ENCODE measurements around the gene DOCK1. TPM values are rescaled to one million over a fixed set of nuclear protein-coding genes. Genes with fewer than 3 reads are reported as not detected.

DOCK1 gene
- total RNA-seq, 1 donor from 2014 or later, result 69.3 TPM

DNA sequence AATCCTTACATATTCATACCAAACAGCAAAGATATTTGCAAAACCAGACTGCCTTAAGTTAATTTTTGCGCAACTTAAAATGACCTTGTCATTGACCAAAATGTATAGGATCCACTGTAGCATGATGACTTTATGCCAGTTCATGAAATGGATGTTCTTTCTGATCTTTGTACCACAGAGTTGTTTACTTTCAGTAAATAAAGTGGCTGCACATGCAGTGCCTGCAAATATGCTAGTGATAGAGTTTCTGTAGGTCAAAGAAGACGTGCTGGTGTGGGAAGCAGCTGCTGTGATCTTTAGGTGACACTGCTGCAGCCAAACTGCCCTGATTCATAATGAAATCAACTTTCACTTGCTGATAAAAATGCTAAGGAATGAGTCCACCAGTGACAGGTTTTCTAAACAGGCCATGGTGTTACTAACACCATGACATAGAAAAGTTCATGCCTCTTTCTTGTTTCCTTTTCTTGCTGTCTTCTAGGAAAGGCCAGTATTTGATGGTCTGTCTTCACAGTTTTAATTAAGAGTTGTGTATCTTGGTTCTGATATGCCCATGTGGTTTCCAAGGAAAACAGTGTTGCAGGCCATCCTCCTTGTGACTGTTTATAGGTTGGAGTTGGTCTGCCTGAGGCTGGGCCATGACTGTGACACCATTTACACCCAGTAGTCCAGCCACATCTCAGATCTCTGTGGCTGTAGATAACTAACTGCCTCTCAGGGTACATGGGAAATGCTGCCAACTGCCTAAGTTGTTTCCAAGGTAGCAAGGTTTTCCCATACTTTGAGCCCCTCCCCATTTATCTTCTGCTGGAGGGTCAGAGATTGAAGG, 228.7 kb downstream of the DOCK1 start:
- no peak for DNase-seq (ENCODE audit: low read depth in 2 of 2)

DNA sequence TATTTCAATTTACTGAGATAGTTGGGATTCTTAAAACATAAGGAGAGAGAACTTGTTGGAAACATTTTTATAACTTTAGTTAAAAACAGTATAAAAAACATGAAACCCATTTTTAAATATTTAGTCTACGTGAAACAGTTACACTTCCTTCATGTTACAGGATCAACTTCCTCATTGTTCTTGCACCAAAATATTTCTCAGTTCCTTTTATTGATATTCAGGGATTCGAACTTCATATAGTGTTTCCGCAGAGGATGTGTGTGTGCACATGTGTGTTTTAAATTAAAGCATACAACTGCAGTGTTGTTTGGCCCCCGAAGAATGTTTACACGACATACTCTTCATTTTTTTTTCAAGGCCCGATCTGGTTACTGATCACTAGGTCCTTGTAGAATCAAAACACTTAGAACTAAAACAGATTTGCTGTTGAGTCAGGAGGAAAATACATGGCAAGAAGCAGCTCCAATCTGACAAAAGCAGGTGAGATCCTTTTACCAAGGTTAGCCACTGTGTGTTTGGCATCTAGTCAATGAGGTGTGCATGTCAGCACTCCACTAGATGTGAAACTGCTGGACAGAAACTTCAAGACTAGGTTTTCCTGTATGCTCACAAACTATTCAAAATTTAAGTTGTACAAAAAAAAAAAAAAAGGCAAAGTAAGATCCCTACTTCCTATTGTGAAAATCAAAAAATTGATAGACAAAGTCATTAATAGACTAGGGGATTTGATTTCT, 230.8 kb downstream of the DOCK1 start:
- no peak for DNase-seq (ENCODE audit: low read depth in 2 of 2)

DNA sequence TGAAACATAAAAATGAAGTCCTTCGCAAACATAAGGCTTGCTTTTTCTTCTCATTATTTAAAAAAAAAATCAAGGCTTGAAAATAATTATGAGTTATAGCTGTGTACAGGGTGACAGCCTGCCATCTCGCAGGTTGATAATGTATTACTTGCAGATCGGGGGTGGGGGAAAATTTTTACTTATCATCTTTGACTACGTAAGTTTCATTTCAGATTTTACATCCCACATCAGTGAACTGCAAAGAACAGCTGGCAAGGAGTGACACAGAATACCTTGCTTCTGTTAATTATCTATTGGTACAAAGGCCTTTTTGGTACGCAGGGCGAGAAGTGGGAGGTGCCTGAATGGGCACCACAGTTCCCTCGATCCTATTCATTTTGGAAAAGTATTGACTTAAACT, 232.2 kb downstream of the DOCK1 start:
- DNase-seq (ENCODE audit: low read depth in 2 of 2), result no peak

GRCh38 chr10:127142136-127142535, 236.9 kb downstream of the DOCK1 start:
- no peak for DNase-seq (ENCODE audit: low read depth in 2 of 2)

- no peak for DNase-seq (ENCODE audit: low read depth in 2 of 2)
Observed at GRCh38 chr10:127142856-127143255, 237.6 kb downstream of the DOCK1 start.

DNA sequence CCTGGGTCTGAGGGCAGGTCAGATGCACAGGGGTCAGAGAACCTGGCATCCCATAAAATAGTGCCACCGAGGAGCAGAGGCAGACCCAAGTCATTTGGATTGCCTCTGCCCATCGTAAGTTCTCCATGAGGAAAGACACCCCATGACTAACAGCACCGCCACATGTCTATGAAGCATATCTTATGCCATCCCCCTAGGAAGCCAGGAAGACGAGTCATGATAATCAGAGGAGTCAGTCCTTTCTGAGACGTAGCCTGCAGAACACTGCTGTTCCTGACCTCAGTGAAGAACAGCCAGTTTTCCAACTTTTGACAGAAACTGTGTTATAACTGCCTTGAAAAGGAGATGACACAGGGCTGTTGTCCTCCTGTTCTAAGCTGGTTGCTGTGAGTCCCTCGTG, 239.9 kb downstream of the DOCK1 start:
- DNase-seq (ENCODE audit: low read depth in 2 of 2), result peak in 1 of 2 donors; percentile 7

GRCh38 chr10:127146661-127147060, 241.4 kb downstream of the DOCK1 start:
- DNase-seq (ENCODE audit: low read depth in 2 of 2), result no peak

GRCh38 chr10:127148066-127148932, 243.1 kb downstream of the DOCK1 start:
- DNase-seq (ENCODE audit: low read depth in 2 of 2), result peak; percentile 43 to 85

DNA sequence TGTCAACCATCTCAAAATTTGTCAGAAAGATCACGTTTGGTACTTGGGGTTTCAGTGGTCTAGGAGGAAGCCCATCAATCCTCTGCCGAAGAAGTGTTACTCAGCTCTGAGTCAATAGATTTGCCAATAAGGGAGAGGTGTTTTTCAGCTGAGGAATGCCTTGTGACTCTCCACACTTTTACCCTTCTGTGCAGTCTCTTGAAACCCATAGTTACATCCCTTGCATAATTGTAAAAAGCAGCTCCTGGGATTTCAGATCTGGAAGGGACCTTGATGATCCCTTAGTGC, 243.6 kb downstream of the DOCK1 start:
- peak in 1 of 2 donors; percentile 38 for DNase-seq (ENCODE audit: low read depth in 2 of 2)

- no peak for DNase-seq (ENCODE audit: low read depth in 2 of 2)
Observed at GRCh38 chr10:127149501-127150081, 244.4 kb downstream of the DOCK1 start.

- DNase-seq (ENCODE audit: low read depth in 2 of 2), result no peak
Observed at GRCh38 chr10:127150136-127150535, 244.9 kb downstream of the DOCK1 start.

DNA sequence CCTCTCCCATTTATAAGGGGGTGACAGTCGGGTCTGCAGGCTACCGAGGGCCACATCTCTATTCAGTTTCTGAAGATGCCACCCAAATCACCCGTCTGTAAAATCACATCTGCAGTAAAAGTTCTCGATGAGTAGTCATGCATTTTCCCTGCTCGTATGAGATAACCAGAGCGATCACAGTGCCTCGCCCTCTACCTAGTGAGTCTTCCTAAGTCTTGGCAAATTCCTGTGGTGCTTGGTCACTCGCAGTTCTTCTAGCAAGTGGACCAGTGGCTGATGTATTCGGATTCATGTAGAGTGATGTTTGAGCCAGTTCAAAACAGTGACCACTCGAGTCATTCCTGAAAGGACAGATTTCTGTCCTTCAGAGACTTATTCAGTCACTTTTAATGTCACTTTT, 246.3 kb downstream of the DOCK1 start:
- no peak for DNase-seq (ENCODE audit: low read depth in 2 of 2)

GRCh38 chr10:127151981-127152699, 246.9 kb downstream of the DOCK1 start:
- no peak for DNase-seq (ENCODE audit: low read depth in 2 of 2)

GRCh38 chr10:127153181-127153580, 248.0 kb downstream of the DOCK1 start:
- DNase-seq (ENCODE audit: low read depth in 2 of 2), result no peak

DNA sequence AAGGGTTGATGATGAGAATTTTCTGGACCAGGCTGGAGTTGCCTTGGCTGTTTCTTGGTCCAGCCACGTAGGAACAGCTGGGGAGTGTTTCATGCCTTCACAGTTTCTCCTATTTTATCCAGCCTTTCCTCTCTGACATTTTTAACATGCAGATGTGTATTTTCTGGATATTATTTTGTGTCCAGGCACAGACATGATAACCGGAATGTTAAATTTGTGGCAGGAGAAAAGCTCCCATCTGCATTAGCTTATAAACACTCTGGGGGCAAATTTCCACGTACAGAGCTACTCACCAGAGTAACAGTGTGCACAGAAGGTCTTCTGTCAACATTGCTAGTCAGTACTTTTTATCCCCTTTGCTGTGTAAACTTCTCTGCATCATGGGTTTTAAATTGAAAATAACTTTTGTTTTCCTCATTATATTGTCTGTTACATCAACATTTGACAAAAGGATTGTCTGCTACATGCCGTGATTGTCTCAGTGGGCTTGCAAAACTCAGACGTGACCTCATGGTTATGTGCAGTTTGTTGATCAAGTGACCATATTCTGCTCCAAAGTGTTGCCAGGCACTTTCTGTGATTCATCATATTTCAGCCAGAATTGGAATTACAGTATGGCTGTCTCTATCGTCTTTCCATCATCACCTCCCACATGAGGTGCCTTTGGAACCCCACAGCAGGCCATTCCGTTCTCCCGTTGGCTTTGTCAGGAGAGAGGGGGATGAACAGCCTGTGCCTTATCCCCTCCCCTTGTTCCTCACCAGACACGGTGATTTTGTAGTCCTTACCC, 249.8 kb downstream of the DOCK1 start:
- DNase-seq (ENCODE audit: low read depth in 2 of 2), result no peak

- DNase-seq (ENCODE audit: low read depth in 2 of 2), result no peak
Observed at GRCh38 chr10:127157089-127157488, 251.9 kb downstream of the DOCK1 start.

DNA sequence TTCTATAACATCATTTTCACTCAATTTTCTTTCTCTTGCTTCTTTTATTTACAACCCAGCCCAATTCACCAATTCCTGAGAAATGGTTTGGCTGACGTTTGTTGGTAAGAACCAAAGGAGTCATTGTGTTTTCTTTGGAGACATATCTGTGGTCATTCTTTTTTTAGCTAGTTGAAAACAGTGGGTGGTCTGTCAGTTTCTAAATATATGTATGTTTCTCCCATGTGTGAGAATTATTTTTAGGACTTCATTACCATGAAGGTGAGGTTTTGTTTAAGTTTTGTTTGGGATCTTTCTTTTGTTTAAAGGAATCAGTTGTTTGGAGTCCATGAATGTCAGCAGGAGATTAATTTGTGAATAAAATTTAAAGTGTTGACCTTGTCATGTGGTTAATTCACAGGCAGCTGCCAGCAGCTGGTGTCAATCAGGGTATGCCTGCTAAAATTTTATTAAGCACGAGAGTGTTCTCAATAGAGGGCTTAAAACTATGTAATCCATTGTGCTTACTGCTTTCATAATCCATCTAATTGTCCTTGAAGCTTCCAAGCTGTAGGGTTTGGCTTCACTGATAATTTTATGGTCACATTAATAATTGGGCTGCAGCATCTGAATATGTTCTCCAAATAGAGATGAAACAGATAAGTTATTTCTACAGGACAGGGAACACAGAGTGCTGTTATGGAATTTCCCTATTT, 252.4 kb downstream of the DOCK1 start:
- no peak for DNase-seq (ENCODE audit: low read depth in 2 of 2)

- no peak for DNase-seq (ENCODE audit: low read depth in 2 of 2)
Observed at GRCh38 chr10:127158662-127159061, 253.4 kb downstream of the DOCK1 start.

DNA sequence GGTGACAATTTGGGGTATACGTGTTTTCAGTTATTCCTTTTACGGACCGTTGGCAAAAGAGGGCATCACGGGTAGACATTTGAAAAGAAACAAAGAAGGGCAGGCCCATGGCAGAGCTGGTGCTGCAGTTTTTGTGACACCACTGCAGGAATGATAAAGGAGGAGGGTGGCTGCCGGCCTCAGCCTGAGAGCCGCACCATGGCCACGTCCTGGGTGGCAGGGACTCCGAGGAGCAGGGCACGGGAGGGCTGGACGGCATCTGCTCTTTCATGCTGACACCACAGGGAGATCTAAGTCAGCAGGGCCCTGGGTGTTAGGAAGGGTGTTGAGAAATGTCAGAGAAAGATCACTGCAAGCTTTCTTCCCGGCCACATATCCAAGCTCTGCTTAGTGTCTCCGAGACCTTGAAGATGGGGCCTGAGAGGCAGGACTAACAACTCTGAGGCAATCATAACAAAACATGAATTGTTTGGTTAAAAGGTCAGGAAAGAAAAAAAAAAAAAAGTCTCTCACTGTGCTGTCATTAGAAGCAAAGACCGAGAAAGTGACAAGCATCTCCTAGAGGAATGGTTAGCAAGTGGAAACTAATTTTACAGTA, 254.5 kb downstream of the DOCK1 start:
- DNase-seq (ENCODE audit: low read depth in 2 of 2), result no peak
